GM23338 (cell line): ENCODE data around the gene CUX1. TPM values are rescaled to one million over a fixed set of nuclear protein-coding genes. Genes with fewer than 3 reads are reported as not detected.

ENCODE experiments used
- ATAC-seq: fragments of 200-7000 bp; cut with Tn5 transposase; 3 replicates; pipeline ENCODE4 v1.9.1; 2020
- DNase-seq: peaks from one replicate; pipeline ENCODE4 v3.0.0-alpha.2; 2015; ENCODE audit warnings: low spot score
- H2AFZ ChIP-seq: fragments of 200-600 bp; sonication (generic); 2 replicates; pipeline ENCODE4 v1.8.0; 2016; ENCODE audit warnings: antibody characterized with exemption, mild to moderate bottlenecking, moderate library complexity
- H3F3A ChIP-seq: fragments of 200-600 bp; sonication (generic); replicated peaks from 2 replicates; pipeline ENCODE4 v1.8.0; 2017; ENCODE audit warnings: antibody characterized with exemption, mixed run types, low read depth
- H3K27ac ChIP-seq: fragments of 200-600 bp; sonication (generic); 2 replicates; pipeline ENCODE4 v1.6.1; 2016; ENCODE audit warnings: low read depth
- H3K27me3 ChIP-seq: fragments of 200-600 bp; sonication (generic); 2 replicates; pipeline ENCODE4 v1.8.0; 2016; ENCODE audit warnings: mild to moderate bottlenecking, mixed run types, moderate library complexity; ENCODE audit not compliant: insufficient read depth
- H3K36me3 ChIP-seq: fragments of 200-600 bp; sonication (generic); 2 replicates; pipeline ENCODE4 v1.8.0; 2016; ENCODE audit warnings: mild to moderate bottlenecking; ENCODE audit not compliant: insufficient read depth
- H3K4me1 ChIP-seq: fragments of 200-600 bp; sonication (generic); 2 replicates; pipeline ENCODE4 v1.8.0; 2016; ENCODE audit warnings: mild to moderate bottlenecking, moderate library complexity; ENCODE audit not compliant: insufficient read depth
- H3K4me2 ChIP-seq: fragments of 200-600 bp; sonication (generic); 2 replicates; pipeline ENCODE4 v1.7.1; 2017; ENCODE audit warnings: mixed run types
- H3K4me3 ChIP-seq: fragments of 200-600 bp; sonication (generic); 2 replicates; pipeline ENCODE4 v1.6.1; 2016; ENCODE audit warnings: mixed run types
- H3K79me2 ChIP-seq: fragments of 200-600 bp; sonication (generic); replicated peaks from 2 replicates; pipeline ENCODE4 v1.8.0; 2017; ENCODE audit warnings: mild to moderate bottlenecking; ENCODE audit not compliant: insufficient read depth
- H3K9me2 ChIP-seq: fragments of 200-600 bp; sonication (generic); 2 replicates; pipeline ENCODE4 v1.8.0; 2017; ENCODE audit not compliant: insufficient read depth
- H4K20me1 ChIP-seq: fragments of 200-600 bp; sonication (generic); replicated peaks from 2 replicates; pipeline ENCODE4 v1.8.0; 2017; ENCODE audit warnings: mild to moderate bottlenecking; ENCODE audit not compliant: insufficient read depth
- H3K27ac Mint-ChIP-seq: 2 replicates; pipeline ENCODE4 v1.8.0; 2020; ENCODE audit warnings: inconsistent platforms, mild to moderate bottlenecking, moderate library complexity, mixed read lengths
- H3K27me3 Mint-ChIP-seq: 3 replicates; pipeline ENCODE4 v1.8.0; 2022; ENCODE audit warnings: low read depth, mild to moderate bottlenecking, moderate library complexity, mixed read lengths, inconsistent platforms; ENCODE audit not compliant: insufficient read depth, poor library complexity
- H3K36me3 Mint-ChIP-seq: 3 replicates; pipeline ENCODE4 v1.8.0; 2021; ENCODE audit warnings: low read depth, mild to moderate bottlenecking, inconsistent platforms, moderate library complexity, mixed read lengths
- H3K4me1 Mint-ChIP-seq: 3 replicates; pipeline ENCODE4 v1.8.0; 2020; ENCODE audit warnings: mild to moderate bottlenecking, inconsistent platforms, mixed read lengths
- H3K4me3 Mint-ChIP-seq: 3 replicates; pipeline ENCODE4 v1.8.0; 2021; ENCODE audit warnings: moderate library complexity, mild to moderate bottlenecking, inconsistent platforms, mixed read lengths
- H3K9me3 Mint-ChIP-seq: 3 replicates; pipeline ENCODE4 v1.8.0; 2020; ENCODE audit warnings: moderate library complexity, mild to moderate bottlenecking, inconsistent platforms, mixed read lengths
- ETS1 ChIP-seq: IDR thresholded peaks from 2 replicates; pipeline ENCODE4 v1.6.1; 2016; ENCODE audit warnings: antibody characterized with exemption
- EZH2phosphoT487 ChIP-seq: fragments of 200-600 bp; sonication (generic); IDR thresholded peaks from one replicate; pipeline ENCODE4 v1.8.1; 2018; ENCODE audit warnings: antibody characterized with exemption; ENCODE audit not compliant: unreplicated experiment
- NANOG ChIP-seq: IDR thresholded peaks from 2 replicates; pipeline ENCODE4 v1.6.1; 2016; ENCODE audit warnings: antibody characterized with exemption, borderline replicate concordance
- POLR2AphosphoS5 ChIP-seq: IDR thresholded peaks from 2 replicates; pipeline ENCODE4 v1.6.1; 2016; ENCODE audit warnings: antibody characterized with exemption, low read depth
- ZNF462 ChIP-seq: fragments of 250-450 bp; sonication (Bioruptor Pico); IDR thresholded peaks from 2 replicates; pipeline ENCODE4 v1.5.0; 2020; ENCODE audit warnings: mild to moderate bottlenecking, moderate library complexity
- polyA plus RNA-seq: library from polyadenylated mRNA; unstranded; fragments of >200 nt; fragmentation: Nextera tagmentation; extraction: Ambion mirVana; gene quantifications from 2 replicates; pipeline ENCODE4 v1.2.1, GENCODE V29; 2016
- total RNA-seq: library from RNA; depleted of rRNA; stranded (reverse); fragments of >200 nt; shearing (Covaris generic); gene quantifications from 2 replicates; pipeline ENCODE4 v1.2.3, GENCODE V29; 2014

Gene CUX1
- total and polyA plus RNA-seq, 2 experiments from 2014 or later: 49.9 to 64.0 TPM

- no peak for TF ChIP-seq ZNF462 (CRISPR knock-in tag)
- TF ChIP-seq EZH2phosphoT487: no peak
Measured at GRCh38 chr7:101882595-101883564, 65.5 kb downstream of the CUX1 start (continued).

GRCh38 chr7:101884671-101885596, 67.5 kb downstream of the CUX1 start:
- Histone ChIP-seq H4K20me1 (peaks cover 68% of the 10 kb centered on the region), H3K27me3 (no peaks in the 10 kb centered on the region), H3K36me3 (no peaks in the 10 kb centered on the region), H3K4me3 (no peak overlapping the region), H3K9me2 (no peaks in the 10 kb centered on the region), H3K4me2 (no peak overlapping the region), H3K79me2 (peaks cover 100% of the 10 kb centered on the region), H3K4me1 (peaks cover 33% of the 10 kb centered on the region), H3F3A (0 out of 2 replicates have a peak, but pooled peaks cover 14% of the 10 kb centered on the region), H2AFZ (no peak overlapping the region), H3K27ac (no peak overlapping the region)
- DNase-seq: no peak
- peaks cover 4% of the 10 kb centered on the region for H3K27me3 Mint-ChIP-seq
- H3K9me3 Mint-ChIP-seq: no peaks in the 10 kb centered on the region; the same call in 2 of the 3 replicates
- H3K36me3 Mint-ChIP-seq: peaks cover 3% of the 10 kb centered on the region; the same call in 1 of the 3 replicates
- H3K4me3 Mint-ChIP-seq: no peak overlapping the region
- peaks cover 52% of the 10 kb centered on the region for H3K4me1 Mint-ChIP-seq
- no peak overlapping the region for H3K27ac Mint-ChIP-seq
- ATAC-seq: peak; percentile 26
- no peak for TF ChIP-seq POLR2AphosphoS5
- no peak for TF ChIP-seq ETS1
- TF ChIP-seq NANOG: no peak
